Spleen (tissue), 7 donors: ENCODE results near the gene PLXNB2.

Source experiments
- POLR2AphosphoS5 ChIP-seq, 3 donors: sonication (generic); formaldehyde crosslinking; IDR thresholded peaks; one replicate each; pipeline ENCODE4 v1.5.1; 2017; ENCODE audit warnings: antibody characterized with exemption in 3 of 3
- TF ChIP-seq, protein P1 (sequence below), 11 experiments: fragments of 200-600 bp in 7 of 11; fragments of 450-650 bp in 4 of 11; sonication (generic) in 4 of 11; IDR thresholded peaks in 8 of 11; conservative IDR thresholded peaks in 3 of 11; 1 replicate in 7 of 11; 2 replicates in 4 of 11; pipeline versions ENCODE4 v1.4.0 to v1.8.0; 2016 to 2021; ENCODE audit warnings: antibody characterized with exemption in 11 of 11, inconsistent platforms in 4 of 11, mild to moderate bottlenecking in 1 of 11
- donor health status: DM: no; HTN: no; CAD: no; lungs with moderate emphysema.
- donor health status: DM: no; HTN: no; CAD: no.
- donor health status: DM: no; HTN: no; CAD: no.

DNA sequence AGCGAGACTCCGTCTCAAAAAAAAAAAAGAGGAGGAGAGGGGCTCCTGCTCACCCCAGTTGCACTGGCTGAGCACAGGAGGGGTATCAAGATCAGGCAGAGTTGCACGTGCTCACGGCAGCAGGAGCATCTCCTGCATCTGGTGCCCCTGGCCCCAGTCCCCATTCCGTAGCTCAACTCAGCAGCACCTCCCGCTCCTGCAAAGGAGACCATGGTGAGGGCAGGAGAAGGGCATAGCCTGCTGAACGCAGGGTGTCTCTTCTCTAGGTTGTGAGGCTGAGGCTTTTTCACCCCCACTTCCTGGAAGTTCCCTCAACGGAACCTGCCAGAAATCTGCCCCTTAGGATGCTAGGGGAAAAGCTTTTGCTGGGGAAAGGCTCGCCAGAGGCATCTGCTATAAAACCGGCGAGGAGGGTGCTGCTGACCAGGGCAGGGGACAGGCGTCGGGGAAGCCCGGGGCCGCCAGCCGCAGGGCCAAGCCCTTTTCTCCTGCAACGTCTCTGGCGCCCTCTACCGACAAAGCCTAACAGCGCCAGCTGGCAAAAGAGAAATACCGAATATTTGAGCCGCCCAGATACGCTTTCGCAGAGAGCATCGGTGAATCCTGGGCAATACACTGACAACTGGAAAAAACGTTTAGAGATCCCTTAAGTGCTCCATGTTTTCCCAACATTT lies 34.7 kb upstream of the PLXNB2 start:
- TF ChIP-seq, protein P1, sequence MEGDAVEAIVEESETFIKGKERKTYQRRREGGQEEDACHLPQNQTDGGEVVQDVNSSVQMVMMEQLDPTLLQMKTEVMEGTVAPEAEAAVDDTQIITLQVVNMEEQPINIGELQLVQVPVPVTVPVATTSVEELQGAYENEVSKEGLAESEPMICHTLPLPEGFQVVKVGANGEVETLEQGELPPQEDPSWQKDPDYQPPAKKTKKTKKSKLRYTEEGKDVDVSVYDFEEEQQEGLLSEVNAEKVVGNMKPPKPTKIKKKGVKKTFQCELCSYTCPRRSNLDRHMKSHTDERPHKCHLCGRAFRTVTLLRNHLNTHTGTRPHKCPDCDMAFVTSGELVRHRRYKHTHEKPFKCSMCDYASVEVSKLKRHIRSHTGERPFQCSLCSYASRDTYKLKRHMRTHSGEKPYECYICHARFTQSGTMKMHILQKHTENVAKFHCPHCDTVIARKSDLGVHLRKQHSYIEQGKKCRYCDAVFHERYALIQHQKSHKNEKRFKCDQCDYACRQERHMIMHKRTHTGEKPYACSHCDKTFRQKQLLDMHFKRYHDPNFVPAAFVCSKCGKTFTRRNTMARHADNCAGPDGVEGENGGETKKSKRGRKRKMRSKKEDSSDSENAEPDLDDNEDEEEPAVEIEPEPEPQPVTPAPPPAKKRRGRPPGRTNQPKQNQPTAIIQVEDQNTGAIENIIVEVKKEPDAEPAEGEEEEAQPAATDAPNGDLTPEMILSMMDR (IDR thresholded peaks at IDR 0.05 in 8 of 11, conservative IDR thresholded peaks at IDR 0.05 in 3 of 11) = peak; percentile 88 to 97 (median 95)
- peak; percentile 56 to 74 (median 57) for TF ChIP-seq POLR2AphosphoS5 (IDR thresholded peaks at IDR 0.05)
